Activated T-cell treated with anti-CD3 and anti-CD28 coated beads, Interleukin-2, amount 50 U/mL, for 72 hours (primary cell): ENCODE measurements around the gene DHX58. TPM values are rescaled to one million over a fixed set of nuclear protein-coding genes. Genes with fewer than 3 reads are reported as not detected.

Experiments used
- ATAC-seq, 2 donors: fragments of 150-1000 bp; cut with Tn5 transposase; replicated peaks in 1 of 2; 2 replicates each; pipeline ENCODE4 v1.10.0; 2021; ENCODE audit warnings: moderate library complexity in 2 of 2, mild to moderate bottlenecking in 1 of 2
- DNase-seq, 2 donors: peaks; one replicate each; pipeline ENCODE4 v3.0.0; 2021 to 2022; ENCODE audit warnings: mixed read lengths in 1 of 2
- H3K27ac Mint-ChIP-seq: one replicate; pipeline ENCODE4 v1.8.0; 2022; ENCODE audit warnings: mild to moderate bottlenecking, moderate library complexity, mixed read lengths
- H3K27me3 Mint-ChIP-seq: one replicate; pipeline ENCODE4 v1.8.0; 2022; ENCODE audit warnings: low read depth, mixed read lengths
- H3K36me3 Mint-ChIP-seq, 2 donors: one replicate each; pipeline ENCODE4 v1.8.0; 2022; ENCODE audit warnings: mixed read lengths in 2 of 2, mild to moderate bottlenecking in 1 of 2; ENCODE audit not compliant: insufficient read depth in 2 of 2
- H3K4me1 Mint-ChIP-seq: one replicate; pipeline ENCODE4 v1.8.0; 2022; ENCODE audit warnings: low read depth, mixed read lengths
- H3K4me3 Mint-ChIP-seq, 2 donors: one replicate each; pipeline ENCODE4 v1.8.0; 2022; ENCODE audit warnings: mild to moderate bottlenecking in 2 of 2, mixed read lengths in 2 of 2, moderate library complexity in 2 of 2
- H3K9me3 Mint-ChIP-seq, 2 donors: one replicate each; pipeline ENCODE4 v1.8.0; 2022; ENCODE audit warnings: mixed read lengths in 2 of 2
- total RNA-seq, 2 donors: library from RNA; stranded (reverse); gene quantifications; one replicate each; pipeline ENCODE4 v1.2.3, GENCODE V29; 2022

The DHX58 gene
- total RNA-seq, 2 donors from 2014 or later: 33.2 to 62.0 TPM

DNA sequence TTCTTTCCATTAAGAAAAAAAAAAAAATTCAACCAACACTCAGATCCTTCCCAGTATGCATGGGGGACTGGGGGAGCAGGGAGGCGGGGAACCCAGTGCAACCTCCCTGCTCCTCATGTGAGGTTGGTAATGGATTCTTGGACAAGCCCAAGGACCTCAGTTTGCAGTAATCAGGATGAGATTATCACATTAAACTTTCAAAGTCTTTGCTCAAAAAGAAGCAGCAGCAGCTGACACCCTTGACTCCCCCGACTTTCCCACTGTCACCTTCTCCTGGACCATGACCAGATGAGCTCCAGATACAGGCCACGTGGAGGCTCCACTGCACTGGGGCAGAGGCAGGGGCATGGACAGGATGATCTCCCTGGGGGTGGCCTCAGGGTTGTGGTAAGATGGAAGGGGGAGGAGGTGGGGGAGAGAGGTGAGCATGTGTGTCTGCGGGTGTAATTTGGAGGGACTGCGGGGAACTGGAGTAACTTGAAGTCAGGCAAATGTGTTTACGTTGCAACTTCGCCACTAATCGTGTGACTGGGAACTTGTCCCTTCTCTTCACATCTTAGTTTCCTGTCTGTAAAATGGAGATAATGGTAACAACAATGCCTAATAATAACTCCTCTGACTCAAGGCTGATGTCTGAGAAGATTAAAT is 34.0 kb downstream of the DHX58 start:
- Mint-ChIP-seq H3K36me3 (no peaks in the 10 kb centered on the region), H3K27ac (no peak overlapping the region), H3K4me1 (peaks cover 5% of the 10 kb centered on the region), H3K27me3 (peaks cover 1% of the 10 kb centered on the region), H3K9me3 (no peaks in the 10 kb centered on the region), H3K4me3 (no peak overlapping the region)
- DNase-seq (no peak), ATAC-seq (no peak)

DNA sequence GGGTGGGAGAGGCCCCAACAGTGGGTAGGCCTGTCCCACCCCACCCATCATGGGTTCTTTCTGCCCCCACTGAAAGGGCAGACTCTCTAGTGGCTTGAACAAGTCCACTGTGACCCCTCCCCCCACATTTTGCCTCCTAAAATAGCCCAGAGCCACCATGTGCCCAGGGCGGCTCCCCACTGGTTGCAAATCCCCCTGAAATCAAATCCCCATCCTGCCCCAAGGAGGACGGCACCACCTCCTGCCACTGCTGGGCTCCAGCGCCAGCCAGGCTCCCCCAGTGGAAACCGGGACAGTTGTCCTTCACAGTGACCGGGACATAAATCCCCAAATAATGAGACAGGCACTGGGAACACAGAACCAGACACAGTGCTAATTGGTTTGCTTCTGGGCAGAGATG is 34.8 kb downstream of the DHX58 start:
- H3K4me1 Mint-ChIP-seq: peaks cover 12% of the 10 kb centered on the region
- DNase-seq (no peak), ATAC-seq (no peak)
- H3K36me3 Mint-ChIP-seq: no peaks in the 10 kb centered on the region
- no peak overlapping the region for H3K27ac Mint-ChIP-seq
- H3K4me3 Mint-ChIP-seq: no peak overlapping the region
- peaks cover 9% of the 10 kb centered on the region for H3K27me3 Mint-ChIP-seq
- no peaks in the 10 kb centered on the region for H3K9me3 Mint-ChIP-seq

DNA sequence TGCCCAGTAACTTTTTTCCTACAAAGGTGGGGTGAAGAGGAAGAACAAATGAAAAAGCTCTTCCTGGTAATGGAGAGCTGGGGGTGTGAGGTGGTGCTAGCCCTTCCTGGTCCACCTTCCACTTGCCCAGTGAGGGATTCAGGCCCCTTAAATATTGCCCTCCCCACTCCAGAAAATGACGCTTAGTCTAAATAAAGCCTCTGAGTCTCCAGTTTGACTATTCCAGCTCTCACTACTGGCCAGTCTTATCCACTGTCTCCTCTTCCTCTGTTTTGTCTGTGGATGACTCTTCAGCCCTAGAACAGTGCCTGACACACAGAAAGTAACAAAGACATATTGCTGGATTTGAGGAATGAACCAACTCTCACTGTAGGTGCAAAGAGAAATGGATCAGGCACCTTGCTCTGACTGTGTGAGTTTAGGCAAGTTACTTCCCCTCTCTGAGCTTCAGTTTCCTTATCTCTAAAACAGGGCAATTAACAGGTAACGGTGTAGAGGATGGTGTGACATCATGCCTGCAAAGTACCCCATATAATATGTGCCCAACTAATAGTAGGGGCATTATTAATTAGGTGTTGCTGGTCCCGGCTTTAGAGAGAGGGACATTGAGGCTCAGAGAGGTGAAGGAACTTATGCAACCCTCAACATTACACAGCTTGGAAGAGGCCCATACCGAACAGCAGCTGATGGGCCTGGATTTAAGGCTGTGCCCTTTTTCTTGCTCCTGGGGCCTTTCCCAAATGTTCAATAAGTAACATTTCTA is 35.5 kb downstream of the DHX58 start:
- H3K27ac Mint-ChIP-seq: no peak overlapping the region
- no peak for DNase-seq

DNA sequence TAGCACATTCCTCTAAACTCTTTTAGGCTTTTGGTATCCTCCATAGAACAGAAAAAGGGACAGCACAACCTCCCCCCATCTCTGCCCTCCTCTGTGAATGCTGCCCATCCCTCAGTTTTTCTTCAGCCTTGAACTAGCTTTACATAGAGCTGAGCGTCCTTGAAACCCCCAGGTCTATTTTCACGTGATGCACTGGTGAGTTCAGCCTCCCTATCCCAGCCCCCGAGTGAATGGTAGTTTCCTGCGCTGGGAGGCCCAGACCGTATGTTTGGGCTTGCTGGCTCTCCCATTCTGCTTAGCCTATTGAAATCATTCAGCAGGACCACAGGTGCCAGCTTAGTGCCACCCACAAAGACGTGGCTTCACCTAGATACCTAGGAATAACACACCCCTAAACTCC is 36.7 kb downstream of the DHX58 start:
- Mint-ChIP-seq H3K4me3 (no peak overlapping the region), H3K9me3 (no peaks in the 10 kb centered on the region), H3K36me3 (no peaks in the 10 kb centered on the region), H3K4me1 (peaks cover 21% of the 10 kb centered on the region), H3K27ac (no peak overlapping the region), H3K27me3 (peaks cover 9% of the 10 kb centered on the region)
- ATAC-seq (no peak), DNase-seq (no peak)

More for the DNA sequence above, 35.5 kb downstream of the DHX58 start:
- H3K4me3 Mint-ChIP-seq: no peak overlapping the region
- H3K36me3 Mint-ChIP-seq: no peaks in the 10 kb centered on the region
- H3K9me3 Mint-ChIP-seq: no peaks in the 10 kb centered on the region
- ATAC-seq: no peak
- peaks cover 9% of the 10 kb centered on the region for H3K27me3 Mint-ChIP-seq
- peaks cover 14% of the 10 kb centered on the region for H3K4me1 Mint-ChIP-seq

DNA sequence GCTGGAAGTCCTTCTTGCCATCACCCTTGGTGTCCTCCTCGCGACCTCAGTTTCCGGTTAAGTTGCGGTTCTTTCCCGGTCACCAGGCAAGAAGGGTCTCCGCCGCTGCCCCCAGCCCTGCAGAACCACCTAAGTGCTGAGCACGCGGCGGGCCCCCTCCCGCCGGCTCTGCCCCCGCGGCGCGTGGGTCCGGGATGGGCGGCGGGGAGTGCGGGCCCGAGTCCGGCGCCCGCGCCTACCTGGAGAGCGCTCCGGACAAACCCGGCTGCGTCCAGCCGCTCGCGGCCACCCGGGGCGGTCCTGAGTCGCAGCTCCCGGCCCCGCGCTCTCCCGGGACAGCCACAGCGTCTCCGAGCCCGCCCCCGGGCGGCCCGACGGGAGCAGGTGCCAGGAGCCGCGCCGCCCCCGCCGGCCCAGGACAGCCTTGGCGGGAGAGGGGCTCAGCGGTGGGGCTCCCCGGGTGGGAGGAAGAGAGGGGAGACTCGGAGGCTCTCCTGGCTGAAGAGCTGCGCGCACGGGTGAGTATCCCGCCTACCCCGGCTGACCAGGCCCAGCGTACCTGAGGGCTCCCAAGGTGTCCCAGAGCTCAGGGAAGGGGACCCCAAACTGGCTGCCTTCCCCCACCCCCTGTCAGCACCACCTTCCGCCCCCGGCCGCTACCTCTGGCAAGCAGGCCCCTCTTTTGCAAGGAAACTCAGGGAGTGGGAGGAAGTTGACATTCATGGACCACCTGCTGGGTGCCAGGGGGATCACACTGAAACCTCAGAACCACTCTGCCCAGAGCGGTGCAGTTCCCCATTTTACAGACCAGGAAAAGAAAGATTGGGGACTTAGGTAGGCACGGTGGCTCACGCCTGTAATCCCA is 40.0 kb downstream of the DHX58 start:
- Mint-ChIP-seq H3K4me1 (peaks cover 21% of the 10 kb centered on the region), H3K9me3 (no peaks in the 10 kb centered on the region), H3K36me3 (no peaks in the 10 kb centered on the region), H3K27ac (no peak overlapping the region), H3K27me3 (peaks cover 9% of the 10 kb centered on the region), H3K4me3 (peak overlapping the region; percentile 76 to 80)
- DNase-seq: peak in 1 of 2 donors; percentile 31
- ATAC-seq: peak; percentile 38 to 46

DNA sequence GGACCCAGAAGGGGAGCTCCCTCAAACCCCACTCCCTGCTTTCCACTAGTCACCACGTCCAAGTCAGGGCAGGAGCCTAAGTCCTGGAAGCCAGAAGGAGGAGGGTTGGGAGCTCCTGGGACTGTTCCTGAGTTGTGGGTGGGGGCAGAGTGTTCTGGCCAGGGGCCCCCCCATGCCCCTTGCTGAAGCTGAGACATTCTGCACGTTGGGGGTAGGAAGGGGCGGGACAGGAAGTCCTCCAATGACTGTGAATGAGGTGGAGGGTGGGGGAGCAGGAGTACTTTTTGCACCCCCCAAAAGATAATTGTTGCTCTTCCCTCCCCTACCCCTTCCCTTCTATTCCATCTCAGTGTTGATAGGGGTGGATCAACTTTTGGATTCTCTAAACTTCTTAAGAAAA is 40.7 kb downstream of the DHX58 start:
- no peak overlapping the region for H3K27ac Mint-ChIP-seq
- peak; percentile 59 to 62 for ATAC-seq
- peaks cover 9% of the 10 kb centered on the region for H3K27me3 Mint-ChIP-seq
- no peaks in the 10 kb centered on the region for H3K9me3 Mint-ChIP-seq
- H3K4me3 Mint-ChIP-seq: peak overlapping the region; percentile 72 to 76
- DNase-seq: peak in 1 of 2 donors; percentile 38
- H3K36me3 Mint-ChIP-seq: no peaks in the 10 kb centered on the region
- H3K4me1 Mint-ChIP-seq: peaks cover 25% of the 10 kb centered on the region

DNA sequence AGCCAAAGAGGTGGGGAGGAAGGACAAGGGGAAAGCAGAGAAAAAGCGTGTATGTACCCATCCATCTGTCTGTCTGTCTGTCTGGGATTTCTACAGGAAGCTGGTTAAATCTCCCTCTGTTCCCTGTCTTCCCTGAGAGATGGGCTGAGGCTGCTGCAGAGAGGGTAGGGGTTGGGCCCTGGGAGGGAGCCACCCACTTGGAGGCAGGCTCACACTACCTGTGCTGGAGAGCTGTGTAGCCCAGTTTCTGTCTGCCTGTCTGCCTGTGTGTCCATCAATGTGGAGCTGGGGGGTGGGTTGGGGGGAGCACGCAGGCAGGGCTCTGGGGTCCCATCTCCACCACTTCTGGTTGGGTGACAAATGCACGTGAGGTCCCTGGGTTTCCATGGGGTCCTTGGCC is 43.5 kb downstream of the DHX58 start:
- peaks cover 9% of the 10 kb centered on the region for H3K27me3 Mint-ChIP-seq
- no peak for DNase-seq
- no peaks in the 10 kb centered on the region for H3K36me3 Mint-ChIP-seq
- ATAC-seq: no peak
- H3K4me3 Mint-ChIP-seq: no peak overlapping the region
- no peak overlapping the region for H3K27ac Mint-ChIP-seq
- peaks cover 40% of the 10 kb centered on the region for H3K4me1 Mint-ChIP-seq
- H3K9me3 Mint-ChIP-seq: no peaks in the 10 kb centered on the region

DNA sequence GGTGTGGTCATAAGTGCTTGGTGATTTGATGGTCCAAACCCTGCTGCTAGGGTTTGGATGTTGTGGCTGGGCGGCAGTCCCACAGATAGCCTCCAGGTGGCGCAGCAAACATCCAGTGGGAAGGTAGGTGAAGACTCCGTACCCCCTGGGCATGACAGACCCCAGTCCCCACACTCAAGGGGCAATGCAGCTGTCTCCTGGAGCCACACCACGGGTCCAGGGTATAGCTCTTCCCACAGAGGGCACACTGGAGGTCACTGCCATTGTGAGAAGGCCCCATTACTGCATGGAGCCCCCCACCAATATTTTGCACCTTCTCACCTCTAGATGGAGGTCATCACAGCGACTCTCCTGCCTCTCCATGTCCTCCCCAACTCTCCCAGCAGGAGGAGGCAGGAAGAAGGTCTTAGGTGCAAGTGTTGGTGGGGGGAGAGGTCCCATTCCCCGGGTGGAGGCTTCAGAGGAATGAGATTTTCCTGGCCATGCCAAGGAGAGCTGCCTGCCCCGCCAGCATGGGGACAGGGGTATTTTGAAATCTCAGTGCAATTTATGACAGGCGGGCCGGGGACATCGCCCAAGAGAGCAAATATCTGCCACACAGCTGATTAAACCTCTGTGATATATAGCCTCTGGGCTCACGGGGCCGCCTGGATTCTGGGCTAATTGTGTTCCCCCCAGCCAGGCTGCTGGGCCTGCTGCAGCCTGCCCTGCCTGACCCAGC is 45.0 kb downstream of the DHX58 start:
- Mint-ChIP-seq H3K4me1 (peaks cover 43% of the 10 kb centered on the region), H3K36me3 (no peaks in the 10 kb centered on the region), H3K27me3 (no peaks in the 10 kb centered on the region), H3K27ac (no peak overlapping the region), H3K9me3 (no peaks in the 10 kb centered on the region), H3K4me3 (no peak overlapping the region)
- ATAC-seq: peak; percentile 39 to 45
- peak; percentile 72 to 75 for DNase-seq

DNA sequence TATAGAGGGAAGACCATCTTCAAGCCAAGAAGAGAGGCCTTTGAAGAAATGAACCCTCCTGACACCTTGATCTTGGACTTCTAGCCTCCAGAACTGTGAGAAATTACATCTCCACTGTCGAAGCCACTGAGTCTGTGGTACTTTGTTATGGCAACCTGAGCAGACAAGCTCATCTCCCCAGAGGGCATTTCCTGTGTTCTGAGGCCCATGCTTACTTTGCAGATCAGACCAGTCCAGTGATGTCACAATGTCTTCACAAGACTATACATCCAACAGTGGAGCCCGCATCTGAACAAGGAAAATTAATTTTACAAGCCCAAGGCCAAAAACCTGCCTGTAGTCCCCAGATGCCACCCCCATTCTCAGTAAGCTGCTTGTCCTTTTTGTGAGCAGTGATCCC is 47.3 kb downstream of the DHX58 start:
- H3K4me3 Mint-ChIP-seq: no peak overlapping the region
- no peaks in the 10 kb centered on the region for H3K9me3 Mint-ChIP-seq
- H3K4me1 Mint-ChIP-seq: peaks cover 35% of the 10 kb centered on the region
- DNase-seq (no peak), ATAC-seq (peak in 1 of 2 donors; percentile 31)
- H3K27me3 Mint-ChIP-seq: no peaks in the 10 kb centered on the region
- H3K36me3 Mint-ChIP-seq: no peaks in the 10 kb centered on the region
- no peak overlapping the region for H3K27ac Mint-ChIP-seq

DNA sequence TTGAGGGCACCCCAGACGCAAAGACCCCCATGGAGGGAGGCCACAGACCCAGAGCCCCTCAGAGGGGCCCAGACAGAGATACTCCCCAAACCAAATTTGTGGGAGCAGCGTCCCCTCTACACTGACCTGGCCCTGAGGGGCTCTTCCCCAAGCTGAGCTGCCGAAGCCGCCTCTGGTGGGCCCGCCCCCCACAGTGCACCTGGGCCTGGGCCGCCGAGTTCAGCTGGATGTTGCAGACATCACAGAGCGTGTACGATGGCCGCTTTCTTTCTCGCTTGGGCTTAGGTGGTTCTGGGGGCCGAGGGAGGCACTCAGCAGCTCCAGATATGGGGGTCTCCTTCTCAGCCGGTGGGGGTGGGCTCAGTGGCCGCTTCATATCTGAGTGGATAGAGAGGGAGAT is 49.8 kb downstream of the DHX58 start:
- Mint-ChIP-seq H3K4me3 (no peak overlapping the region), H3K27me3 (no peaks in the 10 kb centered on the region), H3K27ac (no peak overlapping the region), H3K9me3 (no peaks in the 10 kb centered on the region), H3K36me3 (no peaks in the 10 kb centered on the region), H3K4me1 (peaks cover 35% of the 10 kb centered on the region)
- ATAC-seq (no peak), DNase-seq (no peak)

DNA sequence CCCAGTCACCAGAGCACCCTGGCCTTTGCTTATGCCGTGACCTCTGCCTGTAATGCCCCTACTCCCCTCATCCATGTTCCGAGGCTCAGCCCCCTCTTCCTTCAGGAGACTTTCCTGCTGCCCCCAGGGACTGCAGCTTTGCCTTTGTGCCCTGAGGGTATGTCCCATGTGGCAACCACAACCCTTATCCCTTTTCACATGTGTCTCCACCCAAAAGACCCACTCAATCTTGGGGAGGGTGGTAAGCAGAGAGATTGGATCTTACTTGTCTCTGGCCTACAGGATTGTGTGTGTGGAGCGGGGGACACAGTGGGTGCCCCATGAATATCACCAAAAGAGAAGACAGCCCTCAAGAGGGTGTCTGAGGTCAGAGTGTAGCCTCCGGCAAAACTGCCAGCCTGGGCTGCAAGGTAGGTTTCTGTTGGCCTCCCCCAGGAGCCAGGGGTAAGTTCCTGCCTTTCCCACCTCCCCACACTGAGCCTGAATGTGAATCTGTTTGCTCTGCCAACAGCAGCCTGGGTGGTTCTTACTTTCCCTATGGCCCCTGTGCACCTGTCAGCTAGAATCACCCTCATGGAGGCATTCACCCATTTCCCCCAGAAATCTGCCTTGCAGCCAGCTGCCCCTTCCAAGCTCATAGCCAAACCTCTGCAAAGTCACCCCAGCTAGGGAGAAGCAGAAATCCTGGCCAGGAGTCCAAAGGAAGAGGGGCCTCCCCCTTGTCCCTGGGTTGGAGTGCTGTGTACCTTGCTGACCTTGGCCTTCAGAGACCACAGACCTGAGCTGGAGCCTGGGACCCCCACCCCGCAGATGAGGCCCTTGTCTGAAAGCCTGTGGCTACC is 50.6 kb downstream of the DHX58 start:
- Mint-ChIP-seq H3K9me3 (no peaks in the 10 kb centered on the region), H3K27ac (no peak overlapping the region), H3K4me1 (peaks cover 34% of the 10 kb centered on the region), H3K27me3 (no peaks in the 10 kb centered on the region), H3K4me3 (no peak overlapping the region), H3K36me3 (no peaks in the 10 kb centered on the region)
- DNase-seq: no peak
- ATAC-seq: no peak

DNA sequence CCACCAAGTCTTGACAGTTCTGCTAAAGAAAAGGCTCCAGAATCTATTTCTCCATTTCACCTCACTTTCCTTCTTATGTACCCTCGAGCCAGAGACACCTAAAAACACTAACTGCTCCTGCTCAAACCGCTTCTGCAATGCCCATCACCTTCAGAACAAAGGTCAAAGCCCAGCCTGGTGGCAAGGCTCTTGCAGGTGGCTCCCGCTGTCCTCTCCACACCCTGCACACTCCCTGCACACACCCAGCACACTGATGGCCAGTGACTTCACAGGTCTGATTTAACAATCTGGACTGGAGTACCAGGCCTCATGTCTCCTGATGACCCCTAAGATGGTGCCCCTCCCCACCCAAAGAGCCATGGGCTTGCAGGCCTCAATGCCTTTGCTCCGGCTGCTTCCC is 52.3 kb downstream of the DHX58 start:
- Mint-ChIP-seq H3K9me3 (no peaks in the 10 kb centered on the region), H3K36me3 (no peaks in the 10 kb centered on the region), H3K27ac (no peak overlapping the region), H3K4me3 (no peak overlapping the region), H3K4me1 (peaks cover 42% of the 10 kb centered on the region), H3K27me3 (no peaks in the 10 kb centered on the region)
- ATAC-seq (no peak), DNase-seq (no peak)
